Liver (tissue), 3 donors: ENCODE measurements around the gene PFKFB3.

ENCODE experiments used
- ATF3 ChIP-seq: IDR thresholded peaks from 2 replicates; pipeline ENCODE4 v1.6.1; 2016; ENCODE audit warnings: antibody characterized with exemption
- CTCF ChIP-seq: fragments of 150-350 bp; IDR thresholded peaks from 2 replicates; pipeline ENCODE4 v1.5.1; 2017; ENCODE audit warnings: improper control_type of control experiment, low read depth, low read length; ENCODE audit not compliant: missing input control
- EGR1 ChIP-seq, 2 donors: IDR thresholded peaks; 2 replicates each; pipeline ENCODE4 v1.6.1; 2016 to 2018; ENCODE audit warnings: antibody characterized with exemption in 2 of 2, low read depth in 2 of 2
- GABPA ChIP-seq, 2 donors: IDR thresholded peaks in 1 of 2; conservative IDR thresholded peaks in 1 of 2; 2 replicates each; pipeline ENCODE4 v1.6.1; 2016; ENCODE audit warnings: antibody characterized with exemption in 2 of 2, mild to moderate bottlenecking in 1 of 2, moderate library complexity in 1 of 2
- HNF4G ChIP-seq: IDR thresholded peaks from 2 replicates; pipeline ENCODE4 v1.6.1; 2016; ENCODE audit warnings: antibody characterized with exemption
- JUND ChIP-seq, 2 donors: IDR thresholded peaks; 2 replicates each; pipeline ENCODE4 v1.6.1; 2016; ENCODE audit warnings: antibody characterized with exemption in 2 of 2
- REST ChIP-seq: IDR thresholded peaks from 2 replicates; pipeline ENCODE4 v1.6.1; 2016; ENCODE audit warnings: antibody characterized with exemption, mild to moderate bottlenecking
- TAF1 ChIP-seq: conservative IDR thresholded peaks from 2 replicates; pipeline ENCODE4 v1.6.1; 2016; ENCODE audit warnings: antibody characterized with exemption, mild to moderate bottlenecking
- donor health status: healthy.
- donor health status: healthy.

GRCh38 chr10:6202098-6202683, 541 bp upstream of the PFKFB3 start:
- TF ChIP-seq CTCF (no peak), TAF1 (no peak), JUND (IDR thresholded peaks at IDR 0.05) (no peak), GABPA (IDR thresholded peaks at IDR 0.05 in 1 of 2, conservative IDR thresholded peaks at IDR 0.05 in 1 of 2) (no peak), EGR1 (IDR thresholded peaks at IDR 0.05; ENCODE audit: low read depth in 2 of 2) (no peak), REST (no peak), HNF4G (no peak), ATF3 (no peak)
